ENCODE data around the gene RAD51B.

Gene RAD51B

DNA sequence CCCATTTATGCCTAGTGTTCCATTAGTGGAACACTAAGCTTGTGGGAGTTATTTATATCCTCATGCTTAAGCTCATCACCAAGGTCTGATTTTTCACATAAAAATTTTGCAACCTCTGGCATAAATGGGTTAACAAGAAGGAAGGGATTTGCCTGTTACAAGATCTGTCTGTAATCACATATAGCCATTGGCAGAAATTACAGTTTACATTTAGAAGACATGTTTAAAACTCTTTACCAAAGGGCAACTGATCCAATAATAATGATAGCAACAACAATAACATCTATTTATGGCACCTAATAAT, 550.4 kb downstream of the RAD51B start:
- no peak for DNase-seq (ENCODE audit: low read depth in 2 of 3, low spot score in 2 of 3)

DNA sequence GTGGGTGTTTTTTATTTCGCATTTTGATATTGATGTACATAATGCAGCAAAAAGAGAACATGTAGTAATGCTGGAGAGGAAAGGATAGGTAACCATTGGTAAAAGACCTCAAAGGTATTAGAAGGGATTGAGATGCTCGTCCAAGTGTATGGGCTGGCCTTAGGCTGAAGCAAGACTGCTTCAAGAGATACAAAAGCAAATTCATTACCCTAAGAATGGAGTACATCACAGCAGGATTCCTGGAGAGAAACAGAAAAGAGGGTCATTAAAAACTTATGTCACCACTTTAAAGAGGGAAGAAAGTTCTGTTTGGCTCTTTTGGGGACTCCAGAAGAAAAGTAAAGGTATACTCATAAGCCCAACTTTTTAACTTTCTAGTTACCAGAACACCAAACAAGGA, 552.8 kb downstream of the RAD51B start:
- DNase-seq (ENCODE audit: low read depth in 2 of 3, low spot score in 2 of 3): no peak

DNA sequence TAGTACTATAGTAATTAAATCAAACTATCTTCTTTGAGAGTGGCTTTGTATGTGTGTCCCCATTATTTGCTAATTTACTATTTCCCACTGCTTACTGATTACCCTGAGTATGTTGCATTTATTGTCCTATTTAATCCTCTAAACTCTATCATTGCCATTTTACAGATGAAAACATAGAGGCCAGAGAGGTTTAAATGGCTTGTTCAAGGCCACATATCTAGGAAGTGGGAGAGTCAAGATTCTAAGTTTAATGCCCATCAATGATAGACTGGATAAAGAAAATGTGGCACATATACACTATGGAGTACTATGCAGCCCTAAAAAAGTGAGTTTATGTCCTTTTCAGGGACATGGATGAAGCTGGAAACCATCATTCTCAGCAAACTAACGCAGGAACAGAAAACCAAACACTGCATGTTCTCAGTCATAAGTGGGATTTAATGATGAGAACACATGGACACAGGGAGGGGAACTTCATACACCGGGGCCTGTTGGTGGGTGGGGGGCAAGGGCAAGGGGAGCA, 553.6 kb downstream of the RAD51B start:
- no peak for DNase-seq (ENCODE audit: low read depth in 2 of 3, low spot score in 2 of 3)

DNA sequence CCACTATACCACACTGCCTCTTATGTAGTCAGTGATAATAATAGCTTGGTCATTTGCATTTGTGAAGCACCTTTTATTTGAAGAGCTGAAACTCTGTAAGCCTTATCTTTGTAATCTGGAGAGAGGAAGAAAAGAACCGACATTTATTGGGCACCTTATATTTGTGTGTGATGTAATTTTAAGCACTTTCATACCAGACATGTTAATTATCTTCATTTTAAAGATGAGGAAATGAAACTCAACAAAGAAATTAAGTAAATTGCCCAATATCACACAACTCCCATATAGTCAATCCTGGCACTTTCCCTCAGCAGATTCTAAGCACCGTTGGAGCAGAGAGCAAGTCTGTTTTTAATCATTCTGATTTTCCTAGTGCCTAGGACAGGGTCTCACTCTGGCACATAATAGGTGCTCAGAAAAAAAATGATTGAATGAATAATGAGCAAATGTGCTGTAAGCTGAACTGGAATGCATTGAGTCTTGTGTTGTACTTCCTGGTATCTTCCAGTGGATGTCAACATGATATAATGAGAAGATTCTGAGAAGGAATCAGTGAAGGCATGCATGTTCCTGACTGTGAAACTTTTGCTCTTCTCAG, 554.4 kb downstream of the RAD51B start:
- no peak for DNase-seq (ENCODE audit: low read depth in 2 of 3, low spot score in 2 of 3)

DNA sequence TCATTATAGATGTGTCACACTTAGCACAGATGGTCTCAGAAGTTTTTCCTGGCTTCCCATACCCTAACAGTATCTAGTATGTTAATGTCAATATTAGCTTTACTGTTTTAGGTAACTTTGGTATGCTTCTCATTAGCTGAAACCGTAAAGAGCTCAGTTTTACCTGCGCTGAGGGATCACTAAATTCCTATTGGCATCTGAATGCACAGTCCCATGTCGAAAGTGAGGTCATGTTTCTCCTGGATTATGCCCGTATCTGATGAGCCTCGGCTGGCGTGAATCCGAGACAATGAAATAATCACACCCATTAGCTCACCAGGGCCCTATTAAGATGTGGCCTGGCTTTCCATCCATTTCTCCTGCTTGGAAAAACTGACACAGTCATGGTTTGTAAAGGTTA, 555.1 kb downstream of the RAD51B start:
- no peak for DNase-seq (ENCODE audit: low read depth in 2 of 3, low spot score in 2 of 3)

DNA sequence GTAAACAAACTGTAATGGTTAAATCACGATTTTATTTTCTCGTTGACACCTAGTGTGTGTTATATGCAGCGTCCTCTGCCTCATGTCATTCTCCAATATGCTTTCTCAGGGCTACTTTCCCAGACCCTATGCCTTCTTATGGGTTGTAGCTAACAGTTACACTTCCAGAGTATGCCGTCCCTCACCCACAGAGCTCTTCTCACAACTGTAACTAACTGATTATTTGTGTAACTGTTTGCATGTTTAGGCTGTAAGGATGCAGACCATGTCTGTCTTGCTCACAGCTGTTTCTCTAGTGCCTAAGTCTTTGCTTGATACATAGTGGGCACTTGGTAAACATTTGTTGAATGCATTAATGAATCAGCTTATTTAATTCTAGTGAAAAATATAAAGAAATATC, 555.8 kb downstream of the RAD51B start:
- DNase-seq (ENCODE audit: low read depth in 2 of 3, low spot score in 2 of 3): no peak

DNA sequence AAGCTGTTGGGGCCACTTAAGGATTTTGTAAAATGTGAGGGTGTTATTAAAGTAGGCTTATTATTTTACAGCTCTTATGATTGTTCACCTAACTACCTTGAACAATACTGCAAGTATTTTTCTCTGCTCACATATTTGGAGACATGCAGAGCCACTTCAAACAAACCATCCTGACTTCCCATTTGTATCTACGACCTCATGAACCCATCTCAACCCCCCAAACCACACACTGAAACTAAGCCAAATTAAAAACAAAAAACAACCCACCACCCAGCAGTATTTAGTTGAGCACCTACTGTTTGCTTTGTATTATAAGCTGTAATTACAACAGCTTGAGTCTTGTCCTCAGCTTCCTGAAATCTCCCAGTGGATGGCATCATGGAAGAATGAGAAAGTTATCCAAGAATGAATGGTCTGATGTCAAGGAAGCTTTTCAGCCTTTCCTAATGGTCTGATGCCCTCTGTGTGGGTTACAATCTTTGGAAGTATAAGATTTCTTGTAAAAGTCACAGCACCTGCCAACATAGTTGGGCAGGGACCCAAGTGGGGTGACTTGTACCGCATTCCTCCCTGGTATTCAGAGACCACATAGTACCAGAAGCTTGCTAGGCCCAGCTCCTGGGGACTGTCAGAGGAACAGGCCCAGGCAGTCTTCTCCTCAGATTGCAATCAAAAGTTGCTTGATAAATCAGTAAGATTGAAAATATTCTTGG, 556.6 kb downstream of the RAD51B start:
- DNase-seq (ENCODE audit: low read depth in 2 of 3, low spot score in 2 of 3): no peak

DNA sequence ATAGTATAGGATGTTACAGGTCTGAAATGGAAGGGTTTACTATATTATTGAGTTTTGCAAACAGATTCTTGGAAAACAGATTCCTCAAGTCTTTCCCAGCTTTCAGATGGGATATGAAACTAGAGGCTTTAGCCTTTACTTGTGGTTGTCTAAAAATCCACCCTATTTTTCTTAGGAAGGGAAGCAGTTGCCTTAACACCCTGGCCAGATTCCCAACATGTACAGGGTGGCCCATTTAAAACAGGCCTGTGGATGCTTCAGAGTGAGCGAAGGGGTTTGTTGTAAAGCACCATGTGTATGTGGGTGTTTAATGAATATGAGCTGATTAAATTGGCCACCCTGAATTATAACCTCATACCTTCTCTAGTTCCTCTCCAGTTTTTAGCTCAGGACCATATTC, 557.4 kb downstream of the RAD51B start:
- no peak for DNase-seq (ENCODE audit: low read depth in 2 of 3, low spot score in 2 of 3)

DNA sequence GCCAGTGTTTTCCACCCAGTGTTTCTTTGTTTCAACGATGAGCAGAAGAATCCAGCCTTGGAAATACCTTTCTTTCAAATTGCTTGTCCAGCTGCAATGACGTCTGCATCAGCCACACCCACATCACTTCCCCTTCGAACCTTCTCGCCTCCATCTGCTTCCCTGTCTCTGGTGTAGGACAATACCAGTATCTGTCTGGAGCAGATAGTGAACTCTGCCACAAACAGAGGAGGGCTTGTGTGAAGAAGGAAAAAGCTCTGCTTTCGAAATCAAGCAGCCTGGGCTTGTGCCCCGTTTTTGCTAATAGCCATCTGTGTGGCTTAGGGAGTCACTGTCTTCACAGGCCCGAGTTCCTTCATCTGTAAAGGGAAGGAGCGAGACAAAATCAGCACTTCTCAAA, 557.9 kb downstream of the RAD51B start:
- no peak for DNase-seq (ENCODE audit: low read depth in 2 of 3, low spot score in 2 of 3)

DNA sequence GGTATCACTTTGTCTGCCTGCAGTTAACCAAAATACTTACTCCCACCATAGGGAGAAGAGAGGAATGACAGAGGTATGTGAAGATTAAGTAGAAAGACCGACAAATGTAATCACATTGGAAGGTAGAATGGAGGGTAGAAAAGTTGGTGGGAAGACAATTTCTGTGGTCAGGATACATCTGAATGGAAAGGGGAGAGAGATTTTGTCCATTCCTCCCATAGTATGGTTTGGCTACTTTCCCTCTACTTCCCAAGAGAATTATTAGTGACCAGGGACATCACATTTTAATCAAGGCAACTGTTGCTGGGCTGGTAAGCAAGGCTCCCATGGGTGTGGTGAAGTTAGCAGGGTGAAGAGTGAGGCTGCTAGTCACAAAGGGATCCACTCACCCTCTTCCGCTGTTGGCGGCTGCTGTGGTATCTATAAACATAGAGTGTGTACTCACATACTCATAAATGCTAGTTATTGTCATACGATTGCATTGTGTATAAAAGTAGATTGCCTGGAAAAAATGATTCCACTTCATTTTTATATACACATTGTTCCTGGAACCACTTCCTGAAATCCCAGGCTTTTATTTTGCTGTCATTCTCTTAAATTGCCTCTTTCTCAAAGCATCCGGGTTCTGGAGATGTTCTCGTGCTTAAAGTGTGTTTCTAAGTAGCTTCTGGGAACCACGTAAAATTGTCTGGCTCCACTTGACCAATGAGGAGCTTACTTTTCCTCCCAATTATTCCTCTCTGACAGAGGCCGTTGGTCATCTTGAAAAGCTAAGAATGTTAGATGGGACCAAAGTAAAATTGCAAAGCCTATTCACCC, 560.1 kb downstream of the RAD51B start:
- DNase-seq (ENCODE audit: low read depth in 2 of 3, low spot score in 2 of 3): no peak

DNA sequence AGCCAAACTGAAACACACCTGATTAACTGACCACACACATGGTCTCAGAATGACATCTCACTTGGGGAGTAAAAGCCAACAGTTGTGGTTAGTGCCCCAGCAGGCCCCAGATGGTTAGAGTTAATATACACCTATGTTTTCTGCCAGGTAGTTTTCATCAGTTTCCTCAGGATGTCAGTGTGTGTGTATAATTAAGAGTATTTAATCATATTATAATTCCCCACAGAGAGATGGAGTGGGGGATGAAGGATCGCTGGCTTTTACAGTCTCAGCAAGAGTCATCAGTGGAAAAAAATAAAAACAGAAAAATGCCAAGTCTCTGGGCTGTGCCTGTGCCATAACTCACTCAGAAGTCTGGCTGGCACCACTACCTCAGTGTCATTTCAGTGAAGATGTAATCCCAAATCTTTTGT, 560.8 kb downstream of the RAD51B start:
- no peak for DNase-seq (ENCODE audit: low read depth in 2 of 3, low spot score in 2 of 3)

DNA sequence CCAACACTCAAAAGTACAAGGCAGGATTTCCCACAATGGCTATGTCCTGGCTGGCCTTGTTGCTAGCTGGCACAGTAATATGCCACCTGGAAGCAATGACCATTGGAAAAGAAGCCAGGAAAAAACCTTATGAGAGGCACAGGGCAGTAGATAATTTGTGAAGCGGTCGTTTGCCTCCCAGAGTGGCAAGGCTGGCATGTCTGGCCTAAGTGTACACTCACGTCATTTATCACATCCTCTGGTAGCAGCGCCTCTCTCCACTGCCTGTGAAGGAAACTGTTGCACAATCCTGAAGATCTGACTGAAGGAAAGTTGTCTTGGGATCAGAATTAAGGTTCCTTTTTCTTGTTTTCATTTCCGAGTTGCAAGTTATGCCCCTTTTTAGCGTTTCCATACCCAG, 564.8 kb downstream of the RAD51B start:
- no peak for DNase-seq (ENCODE audit: low read depth in 2 of 3, low spot score in 2 of 3)

DNA sequence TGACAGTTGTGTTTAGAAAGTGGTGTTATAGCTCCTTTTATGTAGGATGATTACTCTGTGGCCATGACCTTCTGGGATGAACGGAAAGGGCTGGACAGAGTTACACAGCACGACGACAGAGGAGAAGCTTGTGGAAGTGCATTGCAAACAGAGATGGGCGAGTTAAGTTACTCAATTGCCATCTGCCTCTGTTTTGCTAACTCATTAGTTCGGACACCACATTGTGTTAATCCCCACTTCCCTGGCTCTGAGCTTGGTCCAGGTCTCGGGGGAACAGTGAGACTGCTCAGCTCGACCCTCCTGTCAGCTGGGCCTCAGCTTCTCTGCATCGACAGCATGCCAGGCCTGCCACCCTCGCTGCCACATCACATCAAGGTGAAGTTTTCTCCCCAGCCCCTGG, 565.3 kb downstream of the RAD51B start:
- no peak for DNase-seq (ENCODE audit: low read depth in 2 of 3, low spot score in 2 of 3)

DNA sequence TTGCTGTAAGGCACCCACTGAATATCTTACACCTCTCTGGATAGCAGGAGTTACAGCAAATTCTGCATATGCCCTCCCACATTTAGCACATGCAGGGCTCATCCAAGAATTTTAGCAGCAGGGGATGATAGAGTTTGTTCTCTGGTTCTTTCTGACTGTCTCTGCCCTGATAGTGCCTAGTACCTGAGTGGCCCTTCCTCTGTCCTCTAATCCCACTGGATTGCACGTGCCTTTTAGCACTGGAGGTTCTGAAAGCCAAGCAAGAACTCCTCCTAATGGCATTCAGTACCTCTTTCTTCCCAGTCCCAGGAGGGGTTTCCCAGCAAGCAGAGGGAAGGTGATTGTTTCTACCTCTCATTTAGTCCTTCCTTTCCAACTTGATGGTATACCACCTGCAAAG, 566.9 kb downstream of the RAD51B start:
- no peak for DNase-seq (ENCODE audit: low read depth in 2 of 3, low spot score in 2 of 3)

DNA sequence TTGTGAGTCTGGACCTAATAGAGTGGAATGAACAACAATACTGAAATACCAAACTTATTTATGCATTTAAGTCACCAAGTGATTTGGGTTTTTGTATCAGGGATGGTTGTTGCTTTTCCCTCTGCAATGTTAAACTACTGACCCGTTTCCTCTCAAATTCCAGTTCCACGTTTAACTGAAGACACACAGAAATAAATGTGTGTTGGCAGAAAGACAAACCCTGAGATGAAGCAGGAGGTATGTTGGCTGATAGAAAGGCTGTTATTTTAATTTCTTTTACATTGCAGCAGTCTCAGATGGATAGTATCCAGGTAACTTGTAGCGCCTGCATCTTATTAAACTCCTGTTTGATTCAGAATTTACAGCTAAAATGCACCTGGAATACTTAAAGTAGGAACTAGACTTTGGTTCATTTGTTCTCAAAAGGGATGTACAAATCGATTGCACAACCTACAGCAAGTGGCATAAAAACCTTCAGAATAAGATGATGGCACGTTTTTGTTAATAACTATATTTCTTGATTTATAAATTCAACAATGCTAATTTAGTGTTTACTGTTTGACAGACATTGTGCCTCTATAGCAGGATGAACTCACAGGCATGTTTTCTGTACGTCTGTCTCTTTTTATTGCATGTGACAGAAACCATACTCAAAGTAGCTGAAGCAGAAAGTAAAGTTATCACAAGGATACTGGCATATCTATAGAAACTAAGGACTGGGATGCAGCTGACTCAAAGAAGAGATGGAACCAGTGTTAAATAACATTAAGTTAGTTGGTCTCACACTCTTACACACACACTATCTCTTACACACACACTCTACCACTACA, 567.6 kb downstream of the RAD51B start:
- DNase-seq (ENCODE audit: low read depth in 2 of 3, low spot score in 2 of 3): no peak

DNA sequence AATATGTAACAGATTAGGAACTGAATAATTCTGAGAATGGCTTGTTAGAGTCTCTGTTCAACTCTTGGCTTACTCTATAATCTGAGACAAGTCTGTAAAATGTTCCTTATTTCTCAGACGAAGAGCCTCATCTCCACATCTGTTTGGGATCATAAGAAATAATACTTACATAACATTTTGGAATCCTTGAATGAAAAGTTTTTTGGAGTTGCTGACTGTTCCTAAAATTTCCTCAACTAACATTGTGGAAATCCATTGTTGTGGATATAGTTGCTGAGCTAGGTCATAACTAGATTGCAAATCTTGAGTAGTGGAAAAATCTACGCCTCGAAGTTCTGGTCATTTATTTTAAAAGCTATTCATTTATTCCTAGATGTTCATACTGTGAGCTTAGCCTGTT, 570.4 kb downstream of the RAD51B start:
- DNase-seq (ENCODE audit: low read depth in 2 of 3, low spot score in 2 of 3): no peak

DNA sequence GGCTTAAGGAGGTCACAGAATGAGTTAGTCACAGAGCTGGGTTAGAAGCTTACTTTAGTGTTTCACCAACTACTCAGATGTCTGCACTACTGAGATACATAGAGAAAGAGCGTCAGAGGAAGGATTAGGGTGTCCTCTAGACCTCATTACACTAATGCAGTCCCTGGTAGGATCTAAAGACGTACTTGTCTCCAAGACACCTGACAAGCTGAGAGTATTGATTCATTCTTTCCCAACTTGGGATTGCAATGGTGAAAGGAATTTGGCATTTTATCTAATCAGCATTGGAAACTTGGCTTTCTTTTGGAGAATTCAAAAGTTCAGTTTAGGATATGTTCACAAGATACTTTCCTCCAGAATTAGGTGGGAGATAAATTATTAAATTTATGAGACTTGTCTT, 571.2 kb downstream of the RAD51B start:
- DNase-seq (ENCODE audit: low read depth in 2 of 3, low spot score in 2 of 3): no peak

DNA sequence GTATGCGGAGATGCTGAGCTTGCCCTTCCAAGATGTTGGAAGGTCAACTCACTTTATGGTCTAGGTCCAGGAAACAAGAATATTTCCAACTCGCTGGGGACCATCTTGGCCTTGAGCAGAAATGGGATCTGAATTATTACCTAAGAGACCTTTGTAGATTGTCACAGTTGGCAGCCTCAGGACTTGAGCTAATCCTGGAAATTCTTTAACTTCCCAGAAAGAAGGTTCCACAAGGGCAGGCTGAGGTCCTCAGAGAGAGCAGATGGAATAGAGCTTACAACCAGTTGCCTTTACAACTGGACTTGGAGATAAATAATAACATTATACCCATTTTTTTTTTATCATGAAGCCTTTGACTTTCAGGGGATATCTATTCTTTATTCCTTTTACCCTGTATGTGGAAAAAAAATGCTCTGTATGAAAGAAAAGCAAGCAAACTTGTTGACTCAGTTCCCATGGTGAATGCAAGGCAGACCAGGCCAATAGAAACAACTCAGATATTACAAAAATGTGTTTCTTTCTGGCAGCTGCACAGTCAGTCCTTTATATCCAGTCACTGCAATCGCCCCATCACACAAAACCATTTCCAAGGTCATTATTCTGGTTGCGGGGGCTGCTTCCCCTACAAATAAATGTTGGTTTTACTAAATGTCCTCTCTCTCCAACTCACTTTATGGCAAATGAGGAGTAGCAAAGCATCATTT, 571.9 kb downstream of the RAD51B start:
- no peak for DNase-seq (ENCODE audit: low read depth in 2 of 3, low spot score in 2 of 3)

DNA sequence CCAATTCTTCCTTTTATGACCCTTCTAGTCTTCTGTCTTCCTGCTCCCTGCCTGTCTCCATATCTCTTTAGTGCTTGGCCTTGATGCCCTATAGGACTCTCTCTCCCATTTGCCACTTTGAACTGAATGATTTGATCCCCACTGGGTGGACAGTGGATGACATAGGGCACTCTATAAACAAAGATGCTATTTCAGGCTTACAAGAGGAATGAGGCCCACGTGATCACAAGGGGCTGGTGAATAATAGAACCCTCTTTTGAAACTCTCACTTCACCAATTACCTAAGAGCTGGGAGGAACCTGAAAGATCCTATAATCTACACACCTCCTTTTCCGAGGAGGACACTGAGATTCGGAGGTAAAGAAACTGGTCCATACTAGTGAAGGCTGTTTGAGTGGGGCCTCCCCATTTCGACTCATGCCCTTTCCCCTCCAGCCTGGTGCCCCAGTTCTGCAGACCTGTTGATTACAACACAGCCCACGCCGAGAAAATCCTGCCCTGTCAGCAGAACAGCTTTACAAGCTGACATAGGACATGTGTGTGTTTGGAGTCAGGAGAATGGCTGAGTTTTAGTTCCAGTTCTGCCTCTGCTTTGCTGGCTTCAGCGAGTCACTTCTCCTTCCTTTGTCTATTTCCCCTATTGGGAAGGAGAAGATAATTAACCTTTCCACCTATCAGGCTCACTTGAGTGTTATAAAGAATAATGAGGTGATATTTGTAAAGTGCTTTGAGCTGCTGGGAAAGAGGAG, 573.0 kb downstream of the RAD51B start:
- DNase-seq (ENCODE audit: low read depth in 2 of 3, low spot score in 2 of 3): no peak

DNA sequence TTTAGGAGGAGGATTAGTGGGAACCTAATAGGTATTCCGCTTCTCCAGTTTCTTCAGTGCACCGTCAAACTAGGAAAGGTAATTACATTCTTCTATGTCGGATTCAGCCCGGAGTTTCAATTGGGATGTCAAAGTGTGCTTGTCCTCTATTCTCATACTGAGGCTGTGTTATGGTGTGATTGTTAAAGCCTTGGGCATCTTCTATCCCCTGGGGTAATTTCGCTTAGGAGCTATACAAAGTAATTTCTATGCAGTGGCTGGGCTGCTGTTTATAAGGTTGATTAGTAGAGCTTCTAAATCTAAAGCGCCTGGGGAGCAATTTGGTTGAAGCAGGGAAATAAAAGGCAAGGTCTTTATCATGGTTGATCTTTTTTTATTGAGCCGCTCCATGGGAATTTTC, 573.7 kb downstream of the RAD51B start:
- no peak for DNase-seq (ENCODE audit: low read depth in 2 of 3, low spot score in 2 of 3)

All from activated CD8-positive, alpha-beta memory T cell treated with anti-CD3 and anti-CD28 coated beads for 48 hours (primary cell).